Endothelial cell of umbilical vein (primary cell): Measurements from ENCODE around the gene UPB1. TPM values are rescaled to one million over a fixed set of nuclear protein-coding genes. Genes with fewer than 3 reads are reported as not detected.
A peak's percentile ranks its signal among the peaks of the same experiment; 100 is the strongest.

ENCODE experiments used
- BruUV-seq: library from RNA; stranded (reverse); fragments of 400-500 nt; replicated peaks from 2 replicates; lab custom pipeline; 2021; lab: Mats Ljungman, UMichigan
- CTCF ChIA-PET: fragments of 300-600, 350-600 bp; sonication (Branson Sonifier 250); formaldehyde crosslinking; loops from one replicate; lab custom pipeline; 2021; ENCODE audit warnings: antibody characterized with exemption, inconsistent platforms; lab: Charles Lee
- POLR2A ChIA-PET: fragments of 300-600, 350-600 bp; sonication (Branson Sonifier 250); formaldehyde crosslinking; loops from one replicate; lab custom pipeline; 2021; ENCODE audit warnings: antibody characterized with exemption, inconsistent platforms; lab: Charles Lee
- DNase-seq: peaks from one replicate; pipeline ENCODE4 v3.0.0-alpha.2; 2011; ENCODE audit warnings: low read depth, low spot score
- FAIRE-seq: peaks from 2 replicates; lab custom pipeline; 2011; peaks lifted over from hg19 to GRCh38; lab: Jason Lieb, UNC
- H2AFZ ChIP-seq: 2 replicates; pipeline ENCODE4 v1.6.0; 2012; ENCODE audit warnings: low read depth, low read length, control low read depth, inconsistent platforms
- H3K27ac ChIP-seq: 2 replicates; pipeline ENCODE4 v1.5.1; 2011; ENCODE audit warnings: low read depth, mild to moderate bottlenecking, control low read depth, low read length, moderate library complexity; ENCODE audit not compliant: insufficient read depth
- H3K27me3 ChIP-seq, 2 experiments: 2 replicates each; pipeline versions ENCODE4 v1.6.0 to v1.6.1; 2011; ENCODE audit warnings: low read length in 2 of 2, mixed read lengths in 1 of 2; ENCODE audit not compliant: control insufficient read depth in 2 of 2, insufficient read depth in 2 of 2
- H3K36me3 ChIP-seq, 2 experiments: 2 replicates in 1 of 2; 3 replicates in 1 of 2; pipeline ENCODE4 v1.5.1; 2011; ENCODE audit warnings: low read length in 2 of 2, mild to moderate bottlenecking in 1 of 2, moderate library complexity in 1 of 2; ENCODE audit not compliant: control insufficient read depth in 2 of 2, insufficient read depth in 2 of 2; ENCODE audit errors: extremely low read depth in 1 of 2
- H3K4me1 ChIP-seq: 3 replicates; pipeline ENCODE4 v1.5.1; 2011; ENCODE audit warnings: mild to moderate bottlenecking, low read length; ENCODE audit not compliant: control insufficient read depth, insufficient read depth; ENCODE audit errors: extremely low read depth
- H3K4me2 ChIP-seq: 2 replicates; pipeline ENCODE4 v1.6.1; 2011; ENCODE audit warnings: low read length, control low read depth, mixed read lengths; ENCODE audit not compliant: insufficient read depth
- H3K4me3 ChIP-seq, 3 experiments: fragments of 200-600 bp in 1 of 3; sonication (generic), shearing (Covaris generic) in 1 of 3; replicated peaks in 1 of 3; 2 replicates each; pipeline ENCODE4 v1.5.1; 2011 to 2016; ENCODE audit warnings: control low read depth in 3 of 3, low read length in 3 of 3, mild to moderate bottlenecking in 2 of 3, inconsistent platforms in 1 of 3, low read depth in 1 of 3, moderate library complexity in 1 of 3; ENCODE audit not compliant: insufficient read depth in 1 of 3
- H3K79me2 ChIP-seq: 2 replicates; pipeline ENCODE4 v1.6.0; 2012; ENCODE audit warnings: low read length, inconsistent platforms; ENCODE audit not compliant: control insufficient read depth, insufficient read depth
- H3K9ac ChIP-seq: replicated peaks from 2 replicates; pipeline ENCODE3; 2011; ENCODE audit warnings: low read length, control low read depth; ENCODE audit not compliant: insufficient read depth; ENCODE audit errors: extremely low read depth
- H3K9me1 ChIP-seq: replicated peaks from 3 replicates; pipeline ENCODE4 v1.6.0; 2011; ENCODE audit warnings: mild to moderate bottlenecking, low read length; ENCODE audit not compliant: control insufficient read depth, insufficient read depth; ENCODE audit errors: extremely low read depth
- H3K9me3 ChIP-seq: replicated peaks from 2 replicates; pipeline ENCODE4 v1.5.1; 2012; ENCODE audit warnings: low read length, inconsistent platforms; ENCODE audit not compliant: control insufficient read depth, insufficient read depth
- H4K20me1 ChIP-seq: replicated peaks from 2 replicates; pipeline ENCODE3; 2011; ENCODE audit warnings: mild to moderate bottlenecking, low read length; ENCODE audit not compliant: control insufficient read depth, insufficient read depth; ENCODE audit errors: extremely low read depth
- EZH2 ChIP-seq: IDR thresholded peaks from 2 replicates; pipeline ENCODE4 v1.6.1; 2012; ENCODE audit warnings: borderline replicate concordance, low read depth, mild to moderate bottlenecking, moderate library complexity, low read length, inconsistent platforms; ENCODE audit not compliant: severe bottlenecking
- FOS ChIP-seq: IDR thresholded peaks from 2 replicates; pipeline ENCODE4 v1.6.1; 2011; ENCODE audit warnings: mild to moderate bottlenecking, low read length, moderate library complexity, borderline replicate concordance; ENCODE audit not compliant: insufficient read depth
- GATA2 ChIP-seq: IDR thresholded peaks from 2 replicates; pipeline ENCODE4 v1.7.0; 2011; ENCODE audit warnings: low read depth, mild to moderate bottlenecking, moderate library complexity, mixed read lengths, low read length; ENCODE audit not compliant: insufficient read length, insufficient read depth
- JUN ChIP-seq: IDR thresholded peaks from 2 replicates; pipeline ENCODE4 v1.6.1; 2011; ENCODE audit warnings: borderline replicate concordance, low read depth; ENCODE audit not compliant: insufficient read length, insufficient read depth
- MAX ChIP-seq: IDR thresholded peaks from 2 replicates; pipeline ENCODE4 v1.6.1; 2011; ENCODE audit not compliant: insufficient read depth, insufficient read length
- POLR2A ChIP-seq: IDR thresholded peaks from 2 replicates; pipeline ENCODE4 v1.6.1; 2012; ENCODE audit warnings: low read depth, mild to moderate bottlenecking, control low read depth, low read length
- dilution Hi-C: fragments of 300-500 bp; cut with MboI; formaldehyde crosslinking; loops from one replicate; pipeline ENCODE4 v1.15.0; 2019; ENCODE audit warnings: low sequenced_read_pairs; ENCODE audit not compliant: extremely low pct_ligation_motif_present
- intact Hi-C: fragments of 100-400 bp; cut with micrococcal nuclease; formaldehyde crosslinking; loops from one replicate; pipeline ENCODE4 v1.10.0; 2022
- polyA plus RNA-seq, 4 experiments: library from polyadenylated mRNA; depleted of rRNA in 3 of 4; stranded (reverse) in 3 of 4; unstranded in 1 of 4; fragments of >200 nt; gene quantifications; 2 replicates each; pipeline versions ENCODE4 v1.2.1 to v1.2.3, GENCODE V29; 2011 to 2012; ENCODE audit warnings: missing spikeins in 1 of 4
- total RNA-seq: library from RNA; stranded (reverse); gene quantifications from 2 replicates; pipeline ENCODE4 v1.2.3, GENCODE V29; 2021
- TF ChIP-seq, protein P1 (sequence below), 2 donors: IDR thresholded peaks; 1 replicate in 1 of 2; 2 replicates in 1 of 2; pipeline ENCODE4 v1.5.1; 2011; ENCODE audit warnings: low read length in 2 of 2, mild to moderate bottlenecking in 2 of 2, moderate library complexity in 2 of 2, control low read depth in 1 of 2, inconsistent platforms in 1 of 2, low read depth in 1 of 2; ENCODE audit not compliant: insufficient read depth in 1 of 2; ENCODE audit errors: extremely low read depth in 1 of 2

UPB1 gene
- total and polyA plus RNA-seq, 2 donors (not counting 3 experiments of a cell fraction or from before 2014, with no cell fraction given), result 0.30 to 0.80 TPM

- ChIA-PET CTCF (interaction anchor here (0.9 to 1.6 kb wide), 9 partner anchors 9 to 59 kb away, joined by 3 to 6 read pairs (median 4); no protein-coding TSS in a partner anchor), POLR2A (no interaction called here)
- no peak overlapping the region for H3K4me3 ChIP-seq
- no peak overlapping the region for H3K9ac ChIP-seq
- TF ChIP-seq JUN (no peak), FOS (no peak), MAX (no peak), EZH2 (no peak), POLR2A (no peak), GATA2 (no peak)
- TF ChIP-seq, protein P1, sequence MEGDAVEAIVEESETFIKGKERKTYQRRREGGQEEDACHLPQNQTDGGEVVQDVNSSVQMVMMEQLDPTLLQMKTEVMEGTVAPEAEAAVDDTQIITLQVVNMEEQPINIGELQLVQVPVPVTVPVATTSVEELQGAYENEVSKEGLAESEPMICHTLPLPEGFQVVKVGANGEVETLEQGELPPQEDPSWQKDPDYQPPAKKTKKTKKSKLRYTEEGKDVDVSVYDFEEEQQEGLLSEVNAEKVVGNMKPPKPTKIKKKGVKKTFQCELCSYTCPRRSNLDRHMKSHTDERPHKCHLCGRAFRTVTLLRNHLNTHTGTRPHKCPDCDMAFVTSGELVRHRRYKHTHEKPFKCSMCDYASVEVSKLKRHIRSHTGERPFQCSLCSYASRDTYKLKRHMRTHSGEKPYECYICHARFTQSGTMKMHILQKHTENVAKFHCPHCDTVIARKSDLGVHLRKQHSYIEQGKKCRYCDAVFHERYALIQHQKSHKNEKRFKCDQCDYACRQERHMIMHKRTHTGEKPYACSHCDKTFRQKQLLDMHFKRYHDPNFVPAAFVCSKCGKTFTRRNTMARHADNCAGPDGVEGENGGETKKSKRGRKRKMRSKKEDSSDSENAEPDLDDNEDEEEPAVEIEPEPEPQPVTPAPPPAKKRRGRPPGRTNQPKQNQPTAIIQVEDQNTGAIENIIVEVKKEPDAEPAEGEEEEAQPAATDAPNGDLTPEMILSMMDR (IDR thresholded peaks at IDR 0.05; ENCODE audit: extremely low read depth in 1 of 2, insufficient read depth in 1 of 2, low read depth in 1 of 2, low read length in 2 of 2), result no peak
- H3K79me2 ChIP-seq, result no peaks in the 10 kb centered on the region
- intact Hi-C loops (no loop called here), dilution Hi-C loops (no loop called here)
- no peaks in the 10 kb centered on the region for H3K9me3 ChIP-seq
- H3K9me1 ChIP-seq, result no peaks in the 10 kb centered on the region
- peak overlapping the region; percentile 19 for H3K27ac ChIP-seq
- H3K4me1 ChIP-seq, result peaks cover 38% of the 10 kb centered on the region
- no peaks in the 10 kb centered on the region for H3K27me3 ChIP-seq
- no peak for FAIRE-seq
- no peak overlapping the region for H2AFZ ChIP-seq
- H4K20me1 ChIP-seq, result no peaks in the 10 kb centered on the region
- no TSS peak for BruUV-seq
- H3K36me3 ChIP-seq, result no peaks in the 10 kb centered on the region
- no peak for DNase-seq
- H3K4me2 ChIP-seq, result peak overlapping the region; percentile 79
Measured at GRCh38 chr22:24482998-24483397, 12.1 kb upstream of the UPB1 start.
